GM13977 (cell line): ENCODE results near the gene CDKN2A.

ENCODE experiments used
- DNase-seq: peaks from one replicate; pipeline ENCODE4 v3.0.0; 2012; ENCODE audit warnings: low spot score
- CTCF ChIP-seq: IDR thresholded peaks from 2 replicates; pipeline ENCODE4 v1.5.1; 2012; ENCODE audit warnings: mild to moderate bottlenecking, control low read depth; ENCODE audit not compliant: insufficient read depth; ENCODE audit errors: extremely low read depth, missing control alignments
- in situ Hi-C: fragments of 300-500 bp; cut with MboI; formaldehyde crosslinking; loops from one replicate; pipeline ENCODE4 v1.12.0; 2022; ENCODE audit warnings: low sequenced_read_pairs, low pct_unique_long_range_greater_than_20kb, mixed read lengths, inconsistent platforms; ENCODE audit not compliant: unreplicated experiment

The CDKN2A gene

GRCh38 chr9:21998026-21998425 lies 3.8 kb upstream of the CDKN2A start:
- no peak for DNase-seq
- in situ Hi-C loops, result no loop called here
- TF ChIP-seq CTCF, result no peak

- in situ Hi-C loops, result no loop called here
- DNase-seq, result no peak
- no peak for TF ChIP-seq CTCF
Observed at GRCh38 chr9:21997480-21997879, 3.3 kb upstream of the CDKN2A start.

DNA sequence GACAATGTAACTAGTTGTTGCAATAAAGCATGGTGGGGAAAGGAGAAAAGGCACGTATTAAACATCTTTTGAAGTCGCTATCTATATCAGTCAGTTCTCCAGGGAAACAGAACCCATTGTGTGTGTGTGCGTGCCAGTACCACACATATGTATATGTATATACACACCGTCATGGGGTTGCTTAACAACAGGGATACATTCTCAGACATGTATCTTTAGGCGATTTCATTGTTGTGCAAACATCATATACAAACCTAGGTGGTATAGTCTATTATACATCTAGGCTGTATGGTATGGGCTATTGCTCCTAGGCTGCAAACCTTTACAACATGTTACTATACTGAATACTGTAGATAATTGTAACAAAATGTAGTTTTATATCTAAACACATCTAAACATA lies 2.7 kb upstream of the CDKN2A start:
- no peak for TF ChIP-seq CTCF
- DNase-seq, result no peak
- in situ Hi-C loops, result no loop called here

DNA sequence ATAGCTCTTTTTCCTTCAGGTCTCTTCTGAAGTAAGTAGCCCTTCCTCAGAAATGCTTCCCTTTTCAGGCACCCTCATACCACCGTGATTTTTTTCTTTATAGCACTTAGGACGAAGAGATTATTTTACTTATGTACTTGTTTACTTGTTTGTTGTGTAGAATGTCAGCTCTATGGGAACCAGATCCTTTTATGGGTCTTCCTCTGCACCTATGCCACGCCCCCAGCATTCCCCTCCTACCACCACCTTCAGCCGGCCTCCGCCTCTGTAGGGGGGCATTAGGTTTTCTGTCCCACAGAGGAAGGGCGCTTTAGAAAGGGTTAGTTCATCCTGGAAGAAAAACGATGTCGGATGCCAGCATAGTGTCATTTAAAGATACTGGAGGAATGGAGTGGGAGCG lies 2.2 kb upstream of the CDKN2A start:
- in situ Hi-C loops, result no loop called here
- no peak for TF ChIP-seq CTCF
- no peak for DNase-seq

GRCh38 chr9:21995666-21996398 lies 1.6 kb upstream of the CDKN2A start:
- in situ Hi-C loops, result no loop called here
- DNase-seq, result peak; percentile 38
- TF ChIP-seq CTCF, result peak; percentile 32

DNA sequence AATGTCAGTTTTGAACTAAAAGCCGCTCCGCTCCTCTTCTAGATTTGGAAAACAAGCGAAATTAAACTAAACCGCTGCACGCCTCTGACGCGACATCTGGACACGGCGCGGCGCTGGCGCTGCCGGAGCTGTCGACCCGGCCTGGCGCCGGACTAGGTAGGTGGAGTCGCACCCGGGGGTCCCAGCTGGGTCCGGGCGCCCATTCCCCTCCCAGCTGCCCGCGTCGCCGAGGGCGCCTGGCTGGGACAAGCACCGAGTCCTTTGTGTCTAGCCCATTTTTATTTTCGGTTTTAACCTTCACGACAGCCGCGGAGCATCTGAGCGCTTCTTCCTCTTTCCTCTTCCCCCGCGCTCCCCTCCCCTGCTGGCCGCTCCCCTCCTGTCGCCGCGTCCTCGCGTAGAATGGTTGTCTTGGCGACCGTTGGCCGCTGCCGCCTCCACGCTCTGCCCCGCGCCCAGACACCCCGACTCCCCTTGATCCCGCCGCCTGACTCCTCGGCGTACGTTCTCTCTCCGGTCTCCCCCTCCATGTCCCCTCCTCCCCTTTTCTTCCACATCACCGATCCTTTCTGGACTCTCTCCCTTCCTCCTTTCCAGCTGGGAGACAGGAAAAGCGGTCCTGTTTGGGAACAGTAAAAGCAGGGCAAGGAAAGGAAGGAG lies 944 bp upstream of the CDKN2A start:
- in situ Hi-C loops, result no loop called here
- peak; percentile 88 for DNase-seq
- TF ChIP-seq CTCF, result no peak
